IMR-90 (cell line): ENCODE measurements around the gene VPREB3.

ENCODE experiments used
- MAFK ChIP-seq: IDR thresholded peaks from 2 replicates; pipeline ENCODE4 v1.6.1; 2012; ENCODE audit warnings: low read depth, low read length, improper control_type of control experiment
- RAD21 ChIP-seq: IDR thresholded peaks from 2 replicates; pipeline ENCODE4 v1.6.1; 2012; ENCODE audit warnings: low read length, improper control_type of control experiment
- SMC3 ChIP-seq: fragments of 150-350 bp; IDR thresholded peaks from 2 replicates; pipeline ENCODE4 v1.6.1; 2016; ENCODE audit warnings: low read depth, mild to moderate bottlenecking, antibody characterized with exemption, low read length, moderate library complexity
- TF ChIP-seq, protein P1 (sequence below): conservative IDR thresholded peaks from 2 replicates; pipeline ENCODE4 v1.5.1; 2012; ENCODE audit warnings: mild to moderate bottlenecking, low read depth, low read length, improper control_type of control experiment

- TF ChIP-seq SMC3 (no peak), MAFK (no peak), RAD21 (no peak)
- TF ChIP-seq, protein P1, sequence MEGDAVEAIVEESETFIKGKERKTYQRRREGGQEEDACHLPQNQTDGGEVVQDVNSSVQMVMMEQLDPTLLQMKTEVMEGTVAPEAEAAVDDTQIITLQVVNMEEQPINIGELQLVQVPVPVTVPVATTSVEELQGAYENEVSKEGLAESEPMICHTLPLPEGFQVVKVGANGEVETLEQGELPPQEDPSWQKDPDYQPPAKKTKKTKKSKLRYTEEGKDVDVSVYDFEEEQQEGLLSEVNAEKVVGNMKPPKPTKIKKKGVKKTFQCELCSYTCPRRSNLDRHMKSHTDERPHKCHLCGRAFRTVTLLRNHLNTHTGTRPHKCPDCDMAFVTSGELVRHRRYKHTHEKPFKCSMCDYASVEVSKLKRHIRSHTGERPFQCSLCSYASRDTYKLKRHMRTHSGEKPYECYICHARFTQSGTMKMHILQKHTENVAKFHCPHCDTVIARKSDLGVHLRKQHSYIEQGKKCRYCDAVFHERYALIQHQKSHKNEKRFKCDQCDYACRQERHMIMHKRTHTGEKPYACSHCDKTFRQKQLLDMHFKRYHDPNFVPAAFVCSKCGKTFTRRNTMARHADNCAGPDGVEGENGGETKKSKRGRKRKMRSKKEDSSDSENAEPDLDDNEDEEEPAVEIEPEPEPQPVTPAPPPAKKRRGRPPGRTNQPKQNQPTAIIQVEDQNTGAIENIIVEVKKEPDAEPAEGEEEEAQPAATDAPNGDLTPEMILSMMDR, result no peak
Observed at GRCh38 chr22:23744001-23744400, 10.2 kb downstream of the VPREB3 start.
